Bronchus fibroblast of lung (primary cell): Measurements from ENCODE around the gene TBC1D26. TPM values are rescaled to one million over a fixed set of nuclear protein-coding genes. Genes with fewer than 3 reads are reported as not detected.

Experiments used
- total RNA-seq: library from RNA; depleted of rRNA; stranded (reverse); fragments of >200 nt; gene quantifications from 2 replicates; pipeline ENCODE4 v1.2.3, GENCODE V29; 2015

Gene TBC1D26
- total RNA-seq: 0.15 TPM in 1 of 2 replicates, not detected in the other

DNA sequence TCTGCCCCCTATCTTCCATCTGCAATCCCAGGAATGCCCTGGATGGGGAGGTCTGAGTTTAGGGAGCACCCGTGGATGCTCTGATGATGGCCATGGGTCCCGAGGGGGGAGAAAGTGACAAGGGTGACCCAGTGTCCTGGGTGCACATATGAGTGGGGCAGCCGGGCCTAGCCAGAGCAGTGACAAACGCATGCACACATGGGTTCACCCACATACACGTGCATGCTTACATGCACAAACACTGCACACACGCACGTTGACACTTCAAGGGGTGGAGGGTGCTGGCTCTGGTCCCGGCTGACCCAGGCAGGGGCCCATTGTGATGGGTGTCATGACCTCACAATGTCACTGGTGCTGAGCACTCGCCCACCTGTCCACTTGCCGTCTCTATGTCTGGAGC lies at the start of gene TBC1D26:
Gene TBC1D26 (plus strand): TSS at position 384 of the 400 bp plus-strand sequence. CDS start 3,066 bp downstream, outside the sequence.

DNA sequence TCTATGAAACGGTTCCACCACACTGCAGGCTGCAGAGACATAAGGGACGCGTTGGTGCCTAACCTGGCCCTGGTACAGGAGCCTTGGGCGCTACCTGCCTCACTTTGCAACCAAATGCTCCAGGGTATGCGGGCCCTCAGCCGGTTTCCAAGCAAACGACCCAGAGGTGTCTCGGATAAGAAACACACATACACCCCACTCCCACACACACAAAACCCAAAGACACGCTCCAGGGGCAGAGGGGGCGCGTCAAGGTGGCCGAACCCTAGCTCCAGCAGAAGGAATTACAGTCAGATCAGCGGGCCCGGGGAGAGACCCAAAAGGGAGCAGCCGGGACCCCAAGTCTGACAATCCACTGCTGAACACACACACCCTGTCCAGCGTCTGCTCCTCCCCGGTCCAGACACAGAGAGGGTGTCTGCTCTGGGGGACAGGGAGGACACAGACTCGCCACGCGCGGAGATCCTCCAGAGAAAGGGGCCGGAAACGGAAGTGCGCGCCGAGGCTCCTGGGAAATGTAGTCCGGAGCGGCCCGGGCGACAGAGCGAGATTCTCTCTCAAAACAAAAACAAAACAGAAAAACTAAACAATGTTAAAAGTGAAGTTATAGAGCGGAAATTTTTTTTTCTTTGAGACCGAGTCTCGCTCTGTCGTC lies 48.1 kb upstream of the TBC1D26 start, which contains the start of gene TRIM16:
Gene TRIM16 (minus strand): TSS at position 488 of the 655 bp plus-strand sequence. CDS start 32,702 bp downstream, outside the sequence.

GRCh38 chr17:15699413-15699924 lies 32.6 kb upstream of the TBC1D26 start, which contains the start of gene ZNF286A:
TSS of gene ZNF286A (plus strand) at chr17:15699752. CDS start at chr17:15700330, 578 bp downstream.

Other genes starting within 250 kb of the TBC1D26 start
- gene TVP23C, start 168.8 kb upstream of the TBC1D26 start, total RNA-seq: 3.5 and 4.5 TPM in 2 replicates
- gene FBXW10B, start 112.6 kb upstream of the TBC1D26 start, total RNA-seq: under 0.01 and 0.59 TPM in 2 replicates
- 36.3 and 42.8 TPM in 2 replicates for gene TRIM16, start 48.0 kb upstream of the TBC1D26 start, total RNA-seq
- gene ZNF286A, start 32.5 kb upstream of the TBC1D26 start, total RNA-seq: 26.2 and 30.6 TPM in 2 replicates
- 17.1 and 22.1 TPM in 2 replicates for gene ADORA2B, start 212.8 kb downstream of the TBC1D26 start, total RNA-seq